HG03558 (cell line): ENCODE data around the gene IL1RL2.

Experiments
- ATAC-seq: cut with Tn5 transposase; IDR thresholded peaks from one replicate; pipeline ENCODE4 v1.9.1; 2021; ENCODE audit warnings: moderate number of reproducible peaks; ENCODE audit not compliant: unreplicated experiment; ENCODE audit errors: extremely low read depth

IL1RL2 gene

DNA sequence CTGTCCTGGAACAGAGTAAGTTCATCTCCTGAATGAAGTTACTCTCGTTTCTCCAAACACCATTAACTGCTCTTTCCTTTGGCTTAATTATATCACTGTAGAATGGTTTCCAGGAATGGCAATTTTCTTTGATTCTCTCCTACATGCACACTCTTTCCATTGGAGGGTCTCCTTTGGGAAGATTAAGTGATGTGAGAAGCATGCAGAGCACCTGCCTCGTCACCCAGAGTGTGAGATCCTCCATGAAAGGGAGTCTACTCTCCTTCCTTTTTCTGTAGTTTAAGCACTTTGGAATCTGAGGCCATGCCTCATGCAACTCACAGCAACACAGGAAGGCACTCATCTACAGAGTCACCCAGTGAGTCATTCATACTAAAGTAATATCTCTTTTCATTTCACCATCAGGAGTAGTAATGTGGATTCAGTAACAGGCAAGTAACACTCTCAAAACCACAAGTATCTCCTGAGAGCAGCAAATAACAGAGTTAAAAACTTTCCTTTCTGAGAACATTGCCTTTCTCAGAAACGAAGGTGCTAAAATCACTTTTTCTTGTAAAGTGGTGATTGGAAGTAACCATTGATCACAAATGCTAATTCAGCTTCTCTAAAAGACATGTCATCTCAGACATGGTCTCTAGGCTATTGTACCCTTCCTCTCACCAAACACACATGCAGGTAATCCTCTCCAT is 71.7 kb downstream of the IL1RL2 start:
- no peak for ATAC-seq

GRCh38 chr2:102261467-102262135 is 74.8 kb downstream of the IL1RL2 start:
- ATAC-seq, result no peak

DNA sequence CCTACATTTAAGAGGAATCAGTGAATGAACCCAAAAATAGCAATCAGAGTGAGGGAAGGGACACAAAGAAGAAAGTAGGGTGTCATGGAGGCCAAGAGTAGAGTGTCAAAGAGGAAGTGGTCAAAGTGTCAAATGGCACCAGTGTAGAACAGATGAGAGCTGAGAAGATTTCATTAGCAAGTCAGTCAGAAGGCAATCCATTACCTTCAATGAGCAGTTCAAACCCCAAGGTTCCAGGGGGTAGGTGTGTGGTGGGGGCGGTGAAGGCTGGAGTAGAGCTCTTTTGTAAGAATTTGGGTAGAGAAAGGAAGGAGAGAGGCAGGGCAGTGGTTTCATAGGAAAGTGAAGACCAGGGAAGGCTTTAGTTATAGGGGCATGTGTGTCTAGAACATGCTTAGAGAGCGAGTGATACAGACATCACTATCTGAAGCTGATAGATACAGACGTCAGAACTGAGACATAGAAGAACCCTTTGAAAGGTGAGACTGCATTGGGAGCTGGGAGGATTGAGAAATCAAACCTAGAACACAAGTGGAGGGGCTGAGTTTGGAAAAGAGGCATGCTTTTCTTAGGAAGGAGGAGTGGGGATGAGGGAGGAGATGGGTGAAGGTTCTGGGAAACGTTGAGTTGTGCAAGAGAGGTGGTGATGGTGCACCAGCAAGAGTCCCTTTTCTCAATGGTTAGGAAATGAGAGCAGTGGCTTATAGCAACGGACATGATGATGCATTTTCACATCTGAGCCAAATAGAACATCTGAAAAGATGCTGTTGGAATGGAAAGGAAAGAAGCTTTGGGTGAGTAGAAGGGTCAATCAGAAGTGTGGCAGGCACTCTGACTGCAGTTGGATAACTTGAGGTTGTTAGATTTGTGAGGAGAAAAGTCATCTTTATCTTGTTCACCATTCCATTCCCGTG is 75.7 kb downstream of the IL1RL2 start:
- ATAC-seq, result no peak

DNA sequence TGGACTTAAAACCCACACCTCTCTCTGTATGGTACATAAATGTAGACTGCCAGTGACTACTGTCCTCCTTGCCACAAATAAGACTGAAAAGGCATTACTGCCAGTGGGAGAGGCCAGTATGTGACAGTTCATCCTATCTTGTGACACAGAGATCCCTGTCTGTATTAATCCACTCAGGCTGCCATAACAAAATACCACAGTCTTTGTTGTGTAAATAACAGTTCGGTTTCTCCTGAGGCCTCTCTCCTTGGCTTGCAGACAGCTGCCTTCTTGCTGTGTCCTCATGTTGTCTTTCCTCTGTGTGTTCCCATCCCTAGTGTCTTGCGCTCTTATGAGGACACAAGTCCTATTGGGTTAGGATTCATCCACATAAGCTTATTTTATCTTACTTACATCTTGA is 78.1 kb downstream of the IL1RL2 start:
- no peak for ATAC-seq

DNA sequence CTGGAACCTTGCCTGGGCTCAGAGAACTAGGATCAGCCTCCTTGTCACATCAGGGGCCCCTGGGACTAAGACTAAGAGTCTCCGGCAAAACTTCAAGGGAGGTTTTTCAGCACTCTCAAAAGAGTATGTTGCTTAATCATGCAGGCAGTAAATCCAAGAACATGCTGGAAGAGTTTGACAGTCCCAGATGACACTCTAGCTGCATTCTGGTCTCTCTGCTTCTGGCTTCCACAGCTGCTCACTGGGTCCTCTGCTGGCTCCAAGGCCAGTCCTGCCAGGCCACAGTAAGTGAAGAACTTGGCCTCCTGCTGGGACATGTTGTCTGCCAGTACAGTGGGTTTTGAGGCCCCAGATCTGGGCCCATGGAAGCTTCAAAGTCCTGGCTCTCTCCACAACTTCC is 79.4 kb downstream of the IL1RL2 start:
- ATAC-seq, result no peak

GRCh38 chr2:102267774-102268173 is 81.0 kb downstream of the IL1RL2 start:
- no peak for ATAC-seq

- no peak for ATAC-seq
These were observed 81.8 kb downstream of the IL1RL2 start for GRCh38 chr2:102268510-102269199.

GRCh38 chr2:102269200-102269524 is 82.3 kb downstream of the IL1RL2 start:
- no peak for ATAC-seq

DNA sequence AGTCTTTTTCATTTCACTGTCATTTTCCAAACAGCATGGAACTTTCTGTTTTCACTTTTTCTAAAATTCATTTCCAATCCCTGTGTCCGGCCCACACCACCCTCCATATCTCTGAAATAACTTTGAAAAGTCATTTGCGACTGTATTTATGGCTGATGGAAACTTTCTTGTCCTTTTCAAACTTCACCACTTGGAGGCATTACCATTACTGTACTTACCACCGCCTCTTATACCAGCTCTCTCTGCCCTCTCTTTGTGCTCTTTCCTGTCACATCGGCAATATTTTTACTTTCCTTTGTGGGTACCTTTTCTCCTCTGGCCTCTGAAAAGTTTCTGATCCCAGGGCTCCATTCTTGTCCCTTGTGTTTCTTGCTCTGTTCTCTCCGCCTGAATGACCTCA is 85.0 kb downstream of the IL1RL2 start:
- ATAC-seq, result no peak

- ATAC-seq, result no peak
These were observed 86.9 kb downstream of the IL1RL2 start for GRCh38 chr2:102273619-102274211.

GRCh38 chr2:102276549-102277201 is 89.9 kb downstream of the IL1RL2 start:
- no peak for ATAC-seq

GRCh38 chr2:102277202-102277700 is 90.4 kb downstream of the IL1RL2 start:
- no peak for ATAC-seq

DNA sequence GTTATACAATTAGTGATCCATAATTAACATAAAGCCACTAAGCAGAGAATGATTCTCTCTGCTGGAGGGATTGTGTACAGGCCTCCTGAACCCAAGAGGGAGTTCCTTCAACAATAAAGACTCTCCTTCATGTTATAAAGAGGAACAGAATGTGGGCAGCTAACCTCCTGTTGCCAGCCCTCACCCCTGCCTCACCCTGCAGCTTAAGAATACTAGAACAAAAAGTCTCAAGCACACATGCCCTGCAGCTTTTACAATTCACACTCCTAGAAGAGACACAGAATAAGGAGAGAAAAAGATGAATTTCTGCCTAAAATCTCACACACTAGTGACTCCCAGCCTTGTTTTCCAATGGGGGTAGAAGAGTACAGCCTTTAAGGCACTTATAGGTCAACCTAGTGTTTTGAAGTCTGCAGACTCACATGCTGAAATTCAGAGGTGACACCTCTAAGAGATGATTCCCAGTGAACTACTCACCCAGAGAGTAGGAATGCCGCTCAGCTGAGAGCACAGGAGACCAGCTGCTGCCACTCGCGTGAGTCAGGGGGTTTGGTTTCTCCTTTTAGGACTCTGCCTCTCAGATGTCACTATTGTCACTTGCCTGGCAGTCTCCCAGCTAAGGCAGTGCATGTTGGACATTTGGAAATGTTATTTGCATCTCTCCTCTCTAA is 92.0 kb downstream of the IL1RL2 start:
- no peak for ATAC-seq

GRCh38 chr2:102279391-102279735 is 92.5 kb downstream of the IL1RL2 start:
- ATAC-seq, result no peak

DNA sequence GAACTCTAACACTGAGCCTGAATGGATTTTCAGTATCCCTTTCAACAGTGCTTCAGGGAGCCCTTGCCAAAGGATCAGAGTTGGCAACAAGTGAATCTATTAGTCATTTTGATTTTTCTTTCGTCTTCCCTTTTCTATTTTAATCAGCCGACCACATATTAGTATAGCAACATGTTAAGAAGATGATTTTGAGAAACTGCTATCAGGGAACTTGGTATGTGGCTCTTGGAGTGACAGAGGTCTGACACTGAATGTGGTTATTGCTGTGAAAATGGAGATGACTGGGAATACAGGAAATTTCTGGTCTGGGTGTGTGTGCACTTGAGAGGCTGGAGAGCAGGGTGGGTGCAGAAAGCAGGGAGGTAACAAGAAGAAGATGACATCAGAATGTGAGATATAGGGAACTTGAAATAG is 95.9 kb downstream of the IL1RL2 start:
- no peak for ATAC-seq

DNA sequence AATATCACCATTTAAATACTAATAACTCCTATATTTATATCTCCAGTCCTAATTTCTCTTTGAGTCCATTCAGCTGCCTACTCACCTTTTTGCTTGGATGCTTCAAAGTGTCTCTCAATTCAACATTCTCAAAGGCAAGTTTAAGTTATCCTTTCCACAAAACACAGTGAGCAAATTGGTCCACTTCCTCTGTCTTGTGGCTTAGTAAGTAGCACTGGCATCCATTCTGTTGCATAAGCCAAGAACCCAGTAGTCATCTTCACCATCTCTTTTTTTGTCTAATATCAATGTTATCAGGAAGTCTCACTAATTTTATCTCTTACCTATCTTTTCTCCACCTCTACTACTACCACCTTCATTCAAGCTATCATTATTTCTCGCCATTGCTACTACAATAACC is 97.2 kb downstream of the IL1RL2 start:
- no peak for ATAC-seq

GRCh38 chr2:102284611-102285010 is 97.8 kb downstream of the IL1RL2 start:
- ATAC-seq, result no peak

DNA sequence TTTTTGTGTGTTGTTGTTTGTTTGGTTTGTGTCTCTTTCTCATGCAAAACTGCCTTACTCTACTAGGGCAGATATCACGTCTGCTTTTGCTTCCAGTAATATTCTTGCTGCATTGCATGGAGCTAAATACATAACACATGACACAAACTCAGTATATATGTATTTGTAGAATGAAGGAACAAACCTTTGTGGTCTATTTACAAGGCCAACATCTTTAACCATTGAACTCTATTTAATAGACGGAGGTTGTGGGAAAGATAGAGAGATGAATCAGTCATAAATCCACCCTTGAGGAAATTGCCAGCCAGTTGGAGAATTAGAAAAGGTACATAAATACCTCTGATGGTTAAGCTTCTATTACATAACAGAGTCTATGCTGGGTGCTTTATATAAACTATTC is 98.5 kb downstream of the IL1RL2 start:
- no peak for ATAC-seq

DNA sequence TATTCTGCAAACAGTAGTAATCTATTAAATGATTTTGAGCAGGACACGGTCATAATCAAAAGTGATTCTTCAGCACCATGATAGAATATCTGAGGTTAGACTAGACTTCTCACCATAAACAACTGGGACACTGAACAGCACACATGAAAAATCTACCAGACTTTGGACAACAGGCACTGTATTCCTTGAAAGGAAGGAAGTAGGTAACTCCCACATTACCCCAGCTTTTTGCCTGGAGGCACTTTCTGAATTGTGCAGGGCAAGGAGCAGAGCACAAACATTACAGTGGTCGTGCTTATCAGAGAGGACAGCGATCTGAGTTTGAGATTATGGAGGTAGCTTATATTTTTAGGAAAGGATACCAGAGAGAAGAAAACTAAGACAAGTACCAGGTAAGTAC is 99.2 kb downstream of the IL1RL2 start:
- no peak for ATAC-seq
